HepG2 (cell line): ENCODE data around the gene PRRC2A. TPM values are rescaled to one million over a fixed set of nuclear protein-coding genes. Genes with fewer than 3 reads are reported as not detected.

Experiments used
- AHR ChIP-seq: IDR thresholded peaks from 2 replicates; pipeline ENCODE4 v1.6.1; 2018; ENCODE audit warnings: missing genetic modification reagents, missing compliant biosample characterization
- ARID5B ChIP-seq: IDR thresholded peaks from 2 replicates; pipeline ENCODE4 v1.4.0; 2020; ENCODE audit warnings: mild to moderate bottlenecking, missing genetic modification reagents
- HNRNPLL ChIP-seq: fragments of 200-400 bp; formaldehyde crosslinking; IDR thresholded peaks from 2 replicates; pipeline ENCODE4 v1.6.1; 2017; ENCODE audit warnings: mild to moderate bottlenecking, low read depth, low read length; ENCODE audit not compliant: poor library complexity, severe bottlenecking
- IRF2 ChIP-seq: IDR thresholded peaks from 2 replicates; pipeline ENCODE4 v1.6.1; 2018; ENCODE audit warnings: missing genetic modification reagents, missing compliant biosample characterization
- KLF11 ChIP-seq: IDR thresholded peaks from 2 replicates; pipeline ENCODE4 v1.6.1; 2016; ENCODE audit warnings: missing compliant biosample characterization
- POLR2G ChIP-seq: fragments of 200-400 bp; formaldehyde crosslinking; IDR thresholded peaks from 2 replicates; pipeline ENCODE4 v1.6.1; 2018; ENCODE audit warnings: mild to moderate bottlenecking, low read depth, low read length, moderate library complexity
- REST ChIP-seq, 2 experiments: IDR thresholded peaks; 2 replicates each; pipeline ENCODE4 v1.6.1; 2011 to 2012; ENCODE audit warnings: low read length in 2 of 2, borderline replicate concordance in 1 of 2, low read depth in 1 of 2, mild to moderate bottlenecking in 1 of 2, moderate library complexity in 1 of 2
- RFX3 ChIP-seq: IDR thresholded peaks from 2 replicates; pipeline ENCODE4 v1.6.1; 2016; ENCODE audit warnings: missing biosample characterization, missing genetic modification reagents
- SNAI1 ChIP-seq: sonication (generic); formaldehyde crosslinking; IDR thresholded peaks from 2 replicates; pipeline ENCODE4 v1.5.0; 2020; ENCODE audit warnings: mild to moderate bottlenecking, missing genetic modification reagents, borderline replicate concordance
- ZMYM2 ChIP-seq: sonication (generic); formaldehyde crosslinking; IDR thresholded peaks from 2 replicates; pipeline ENCODE4 v1.8.0; 2022; ENCODE audit warnings: mild to moderate bottlenecking, missing genetic modification reagents
- ZNF33B ChIP-seq: sonication (generic); formaldehyde crosslinking; IDR thresholded peaks from 2 replicates; pipeline ENCODE4 v1.5.1; 2020; ENCODE audit warnings: mild to moderate bottlenecking, missing genetic modification reagents
- ZNF34 ChIP-seq: sonication (generic); formaldehyde crosslinking; IDR thresholded peaks from 2 replicates; pipeline ENCODE4 v1.4.0; 2020; ENCODE audit warnings: mild to moderate bottlenecking, missing genetic modification reagents, borderline replicate concordance
- ZNF383 ChIP-seq: sonication (generic); formaldehyde crosslinking; IDR thresholded peaks from 2 replicates; pipeline ENCODE4 v1.4.0; 2020; ENCODE audit warnings: missing genetic modification reagents, mild to moderate bottlenecking, borderline replicate concordance
- ZNF567 ChIP-seq: sonication (generic); formaldehyde crosslinking; IDR thresholded peaks from 2 replicates; pipeline ENCODE4 v1.8.1; 2023; ENCODE audit warnings: mild to moderate bottlenecking, missing genetic modification reagents, borderline replicate concordance
- ZNF569 ChIP-seq: sonication (generic); formaldehyde crosslinking; IDR thresholded peaks from 2 replicates; pipeline ENCODE4 v1.5.0; 2020; ENCODE audit warnings: mild to moderate bottlenecking, missing genetic modification reagents, moderate library complexity, borderline replicate concordance
- ZNF619 ChIP-seq: sonication (generic); formaldehyde crosslinking; IDR thresholded peaks from 2 replicates; pipeline ENCODE4 v1.4.0; 2020; ENCODE audit warnings: mild to moderate bottlenecking, missing genetic modification reagents
- polyA plus RNA-seq, 8 experiments: library from polyadenylated mRNA; depleted of rRNA in 3 of 8; stranded (reverse) in 7 of 8; unstranded in 1 of 8; fragments of >200 nt; fragmentation: Illumina TruSeq in 4 of 8; extraction: Trizol in 4 of 8; gene quantifications; 2 replicates each; pipeline versions ENCODE4 v1.2.1 to v1.2.3, GENCODE V29; 2011 to 2016; ENCODE audit warnings: low read depth in 4 of 8, missing spikeins in 1 of 8, mixed read lengths in 1 of 8; ENCODE audit not compliant: insufficient read depth in 1 of 8
- total RNA-seq, 5 experiments: library from RNA; depleted of rRNA; stranded (reverse); fragments of >200 nt; fragmentation: Illumina TruSeq; extraction: Trizol; gene quantifications; 2 replicates each; pipeline ENCODE4 v1.2.3, GENCODE V29; 2016; ENCODE audit warnings: low read depth in 1 of 5
- TF ChIP-seq, protein P1 (sequence below): IDR thresholded peaks from 2 replicates; pipeline ENCODE4 v1.6.1; 2018; ENCODE audit warnings: missing genetic modification reagents

Gene PRRC2A
- total and polyA plus RNA-seq, 2 of the 13 experiments (the other 11 are each of a cell fraction or from before 2014, with no cell fraction given) = 38.9 to 47.4 TPM

DNA sequence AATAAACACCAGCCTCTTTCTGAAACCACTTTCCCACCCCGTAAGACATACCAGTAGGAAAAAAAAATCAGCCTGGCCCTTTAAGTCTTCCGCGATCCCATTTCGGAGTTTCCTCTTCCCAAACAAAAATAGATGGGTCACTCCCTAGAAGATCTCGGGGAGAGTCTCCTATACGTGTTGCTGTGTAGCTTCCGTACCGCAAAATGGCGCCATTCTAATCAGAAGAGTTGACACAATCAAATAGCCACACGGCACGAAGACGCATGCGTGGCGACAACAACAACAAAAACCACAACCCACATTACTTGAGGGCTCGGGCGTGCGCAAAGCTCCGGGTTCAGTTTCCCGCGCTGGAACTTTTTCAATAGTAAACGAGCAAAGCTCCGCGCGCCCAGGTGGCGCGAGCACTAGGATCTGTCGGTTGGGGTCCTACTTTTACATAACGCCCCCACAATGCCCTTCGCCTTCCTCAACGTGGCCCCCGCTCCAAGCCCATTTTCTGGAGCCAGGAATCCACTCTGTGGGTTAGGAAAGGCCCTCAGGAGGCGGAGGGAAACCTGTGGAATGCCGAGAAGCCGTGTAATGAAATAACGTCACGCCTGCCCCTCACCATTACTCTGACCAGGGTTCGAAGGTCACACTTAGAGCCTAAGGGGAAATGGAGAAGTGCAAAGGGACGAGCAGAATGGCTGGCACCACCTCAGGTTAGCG, 44.4 kb downstream of the PRRC2A start, which contains the start of gene GPANK1 (continued):
- peak in 1 of 2 experiments; percentile 21; a peak in 1 of 4 replicates for TF ChIP-seq REST (IDR thresholded peaks at IDR 0.05; ENCODE audit: borderline replicate concordance in 1 of 2, low read depth in 1 of 2, low read length in 2 of 2)
- TF ChIP-seq, protein P1, sequence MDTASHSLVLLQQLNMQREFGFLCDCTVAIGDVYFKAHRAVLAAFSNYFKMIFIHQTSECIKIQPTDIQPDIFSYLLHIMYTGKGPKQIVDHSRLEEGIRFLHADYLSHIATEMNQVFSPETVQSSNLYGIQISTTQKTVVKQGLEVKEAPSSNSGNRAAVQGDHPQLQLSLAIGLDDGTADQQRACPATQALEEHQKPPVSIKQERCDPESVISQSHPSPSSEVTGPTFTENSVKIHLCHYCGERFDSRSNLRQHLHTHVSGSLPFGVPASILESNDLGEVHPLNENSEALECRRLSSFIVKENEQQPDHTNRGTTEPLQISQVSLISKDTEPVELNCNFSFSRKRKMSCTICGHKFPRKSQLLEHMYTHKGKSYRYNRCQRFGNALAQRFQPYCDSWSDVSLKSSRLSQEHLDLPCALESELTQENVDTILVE (CRISPR knock-in tag) = peak; percentile 86; the same call in 1 of the 2 replicates
- no peak for TF ChIP-seq HNRNPLL
- no peak for TF ChIP-seq ZNF34 (CRISPR knock-in tag)
- no peak for TF ChIP-seq ZNF383 (CRISPR knock-in tag)
- TF ChIP-seq SNAI1 (CRISPR knock-in tag) = no peak; the same call in 1 of the 2 replicates
- TF ChIP-seq ZMYM2 = peak; percentile 43; the same call in 1 of the 2 replicates
- TF ChIP-seq RFX3 (CRISPR knock-in tag) = no peak
- TF ChIP-seq IRF2 (CRISPR knock-in tag) = no peak
- TF ChIP-seq ARID5B (CRISPR knock-in tag) = no peak
- peak; percentile 94; the same call in 1 of the 2 replicates for TF ChIP-seq ZNF569 (CRISPR knock-in tag)
- no peak for TF ChIP-seq ZNF619
- TF ChIP-seq AHR (CRISPR knock-in tag) = no peak
- TF ChIP-seq KLF11 = 0 out of 2 replicates have a peak, but pooled peaks have one; percentile 74
- peak; percentile 76 for TF ChIP-seq POLR2G
- no peak for TF ChIP-seq ZNF33B (CRISPR knock-in tag)
- TF ChIP-seq ZNF567 (CRISPR knock-in tag) = no peak
